Heart left ventricle (tissue), 16 donors: Measurements from ENCODE around the gene CHN2. TPM values are rescaled to one million over a fixed set of nuclear protein-coding genes. Genes with fewer than 3 reads are reported as not detected.

Experiments
- ATAC-seq, 4 donors: fragments of 200-7000 bp; cut with Tn5 transposase; one replicate each; pipeline ENCODE4 v1.9.1; 2020 to 2022; ENCODE audit warnings: moderate library complexity in 4 of 4, mild to moderate bottlenecking in 3 of 4, moderate number of reproducible peaks in 1 of 4
- DNase-seq, 5 donors: peaks; one replicate each; pipeline ENCODE4 v3.0.0-alpha.2; 2020
- H3K27ac ChIP-seq, 12 donors: fragments of 200-600 bp; sonication (generic) in 4 of 12; one replicate each; pipeline versions ENCODE4 v1.5.0 to v1.8.0; 2016 to 2022; ENCODE audit warnings: mild to moderate bottlenecking in 2 of 12
- H3K27me3 ChIP-seq, 9 donors: fragments of 200-600 bp; sonication (generic) in 2 of 9; one replicate each; pipeline versions ENCODE4 v1.5.1 to v1.8.0; 2016 to 2022; ENCODE audit warnings: mild to moderate bottlenecking in 3 of 9
- H3K36me3 ChIP-seq, 9 donors: fragments of 200-600 bp; sonication (generic) in 2 of 9; one replicate each; pipeline versions ENCODE4 v1.5.0 to v1.8.0; 2018 to 2022; ENCODE audit warnings: mild to moderate bottlenecking in 2 of 9
- H3K4me1 ChIP-seq, 12 donors: fragments of 200-600 bp; sonication (generic) in 4 of 12; one replicate each; pipeline versions ENCODE4 v1.5.0 to v1.8.0; 2016 to 2022; ENCODE audit warnings: mild to moderate bottlenecking in 3 of 12
- H3K4me3 ChIP-seq, 12 donors: fragments of 200-600 bp; sonication (generic) in 4 of 12; one replicate each; pipeline versions ENCODE4 v1.5.0 to v1.8.0; 2017 to 2022; ENCODE audit warnings: mild to moderate bottlenecking in 9 of 12, moderate library complexity in 4 of 12
- H3K9me3 ChIP-seq, 12 donors: fragments of 200-600 bp; sonication (generic) in 4 of 12; one replicate each; pipeline versions ENCODE4 v1.5.0 to v1.8.0; 2016 to 2022; ENCODE audit warnings: mild to moderate bottlenecking in 1 of 12
- POLR2A ChIP-seq, 2 donors: fragments of 450-650 bp; IDR thresholded peaks; one replicate each; pipeline ENCODE4 v1.6.1; 2017; ENCODE audit warnings: antibody characterized with exemption in 2 of 2, mild to moderate bottlenecking in 2 of 2, moderate library complexity in 2 of 2
- WGBS, 4 donors: extraction: QIAGEN DNeasy Blood & Tissue Kit in 2 of 4; methylation state at CpG; one replicate each; pipeline versions ENCODE4 v1.1.5 to v1.1.7; 2013 to 2018; 5-methylcytosine and 5-hydroxymethylcytosine counted together
- intact Hi-C, 10 donors: fragments of 100-400 bp; cut with DNase I; formaldehyde crosslinking; loops; one replicate each; pipeline versions ENCODE4 v1.11.1 to v1.14.2; 2022
- polyA plus RNA-seq, 2 donors: library from polyadenylated mRNA; stranded (reverse); fragments of 200-250 nt; gene quantifications; one replicate each; pipeline ENCODE4 v1.2.3, GENCODE V29; 2013
- total RNA-seq, 9 donors: library from RNA; depleted of rRNA in 2 of 9; stranded (reverse); fragments of >200 nt in 2 of 9; fragmentation: NEBNext Ultra II Directional in 3 of 9; extraction: Animal tissue kit (Norgen Biotek cat#: 25700) in 3 of 9; gene quantifications; one replicate each; pipeline versions ENCODE4 v1.1.0 to v1.2.4, GENCODE V29; 2016 to 2023
- TF ChIP-seq, protein P1 (sequence below), 12 donors: fragments of 200-600 bp; sonication (generic) in 4 of 12; IDR thresholded peaks; one replicate each; pipeline versions ENCODE4 v1.5.0 to v1.8.0; 2018 to 2022; ENCODE audit warnings: antibody characterized with exemption in 12 of 12, mild to moderate bottlenecking in 5 of 12
- donor health status: ischemic (EF 13 %, LVEDD 7.1; RV severe dilation, severe dysfunction).
- donor health status: healthy with polysubstance abuse.
- donor health status: DM: no; HTN: yes; CAD: no.
- donor health status: DM: no; HTN: no; CAD: no.
- donor health status: ischemic (EF 25% LVEDD 6.9; RV normal size, moderate dysfunction).
- donor health status: ischemic (EF 25% LVEDD 5.7; RV mildly dilated, moderate dysfunction).
- donor health status: healthy.
- donor health status: DM: yes; HTN: yes; CAD: no.
- donor health status: ischemic (EF 35%, LVEDD 5.7; RV mildly dilated, moderate dysfunction).
- donor health status: nonischemic (EF 11% LVEDD 7.7; RV severe dilation, severe dysfunction).
- donor health status: DM: yes; HTN: yes; CAD: no.
- donor health status: PGD.
- donor health status: ischemic (EF 29% LVEDD 5.4; RV normal size, mild dysfunction).
- donor health status: nonischemic (EF 23%, LVEDD 6.1; RV moderate dilation, normal function).

CHN2 gene
- total and polyA plus RNA-seq, 11 donors: 11.2 to 54.4 (median 33.6) TPM

DNA sequence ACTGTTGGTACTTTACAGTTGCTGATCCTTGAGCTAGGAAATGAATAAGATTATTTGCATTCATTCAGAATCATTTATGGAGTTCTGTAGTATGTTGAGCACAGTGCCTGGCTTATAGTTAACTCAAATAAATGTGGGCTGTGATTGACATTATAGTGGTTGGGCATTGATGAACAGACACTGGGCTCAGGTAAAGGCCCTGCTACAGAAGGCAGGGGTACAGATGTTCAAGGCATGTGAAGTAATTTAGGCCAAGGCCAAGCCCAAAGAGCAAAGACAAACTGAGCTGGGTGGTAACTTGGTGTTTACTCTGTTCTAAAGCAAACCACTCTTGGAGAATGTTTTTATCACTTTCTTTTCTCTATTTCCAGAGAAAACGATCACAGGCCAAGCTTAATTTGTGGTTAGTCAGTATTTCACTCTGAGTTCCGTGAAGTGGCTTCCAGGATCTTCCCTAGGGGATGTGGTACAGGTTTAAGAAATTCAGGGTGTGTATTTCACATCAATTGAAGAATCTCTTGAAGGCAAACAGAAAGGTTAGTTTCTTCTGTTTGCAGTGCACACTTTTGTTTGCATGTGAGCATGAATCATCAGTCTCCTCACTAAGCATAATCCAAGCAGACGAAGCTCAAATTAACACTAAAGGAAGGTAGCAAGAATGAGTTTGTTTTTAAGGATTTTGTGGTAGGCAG lies 255.1 kb downstream of the CHN2 start:
- WGBS, 4 donors: 80 to 95% (median 91%) methylated on average over 3 of the region's 3 CpGs
- intact Hi-C loops: no loop called here
- Histone ChIP-seq H3K27me3 (no peaks in the 10 kb centered on the region), H3K4me1 (peaks cover 0 to 26% (median 10%) of the 10 kb centered on the region in 12 donors), H3K4me3 (no peak overlapping the region), H3K27ac (no peak overlapping the region), H3K9me3 (no peaks in the 10 kb centered on the region), H3K36me3 (no peaks in the 10 kb centered on the region)
- DNase-seq (no peak), ATAC-seq (no peak)
- no peak for TF ChIP-seq POLR2A (IDR thresholded peaks at IDR 0.05)
- TF ChIP-seq, protein P1, sequence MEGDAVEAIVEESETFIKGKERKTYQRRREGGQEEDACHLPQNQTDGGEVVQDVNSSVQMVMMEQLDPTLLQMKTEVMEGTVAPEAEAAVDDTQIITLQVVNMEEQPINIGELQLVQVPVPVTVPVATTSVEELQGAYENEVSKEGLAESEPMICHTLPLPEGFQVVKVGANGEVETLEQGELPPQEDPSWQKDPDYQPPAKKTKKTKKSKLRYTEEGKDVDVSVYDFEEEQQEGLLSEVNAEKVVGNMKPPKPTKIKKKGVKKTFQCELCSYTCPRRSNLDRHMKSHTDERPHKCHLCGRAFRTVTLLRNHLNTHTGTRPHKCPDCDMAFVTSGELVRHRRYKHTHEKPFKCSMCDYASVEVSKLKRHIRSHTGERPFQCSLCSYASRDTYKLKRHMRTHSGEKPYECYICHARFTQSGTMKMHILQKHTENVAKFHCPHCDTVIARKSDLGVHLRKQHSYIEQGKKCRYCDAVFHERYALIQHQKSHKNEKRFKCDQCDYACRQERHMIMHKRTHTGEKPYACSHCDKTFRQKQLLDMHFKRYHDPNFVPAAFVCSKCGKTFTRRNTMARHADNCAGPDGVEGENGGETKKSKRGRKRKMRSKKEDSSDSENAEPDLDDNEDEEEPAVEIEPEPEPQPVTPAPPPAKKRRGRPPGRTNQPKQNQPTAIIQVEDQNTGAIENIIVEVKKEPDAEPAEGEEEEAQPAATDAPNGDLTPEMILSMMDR (IDR thresholded peaks at IDR 0.05): no peak

DNA sequence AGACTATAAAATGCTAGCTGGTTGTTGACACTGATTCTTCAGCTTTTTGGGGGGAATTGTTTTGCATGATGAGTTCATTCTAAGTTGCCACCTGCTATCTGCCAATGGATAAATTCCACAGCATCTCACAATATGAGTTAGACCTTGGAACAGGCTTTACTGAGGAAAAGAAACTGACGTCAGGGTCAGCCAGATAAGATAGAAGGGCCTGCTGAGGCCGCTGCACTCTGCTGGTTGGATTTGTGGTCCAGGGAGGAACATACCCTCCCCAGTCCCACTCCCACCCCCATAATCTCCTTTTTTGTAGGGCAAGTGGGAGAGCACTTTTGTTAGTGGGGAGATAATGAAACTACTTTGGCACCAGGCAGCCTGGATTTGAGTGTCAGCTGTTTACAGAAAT lies 258.4 kb downstream of the CHN2 start:
- DNase-seq (no peak), ATAC-seq (peak in 3 of 4 donors; percentile 64 to 68 (median 65))
- H3K4me1 ChIP-seq: peaks cover 0 to 19% (median 0%) of the 10 kb centered on the region in 12 donors
- no peaks in the 10 kb centered on the region for H3K36me3 ChIP-seq
- no peak for TF ChIP-seq POLR2A (IDR thresholded peaks at IDR 0.05)
- TF ChIP-seq, protein P1 (IDR thresholded peaks at IDR 0.05): no peak
- WGBS, 4 donors: 16 to 45% (median 30%) methylated on average over 2 of the region's 2 CpGs
- no peak overlapping the region for H3K4me3 ChIP-seq
- peak overlapping the region in 3 of 12 donors; percentile 21 to 33 (median 24) for H3K27ac ChIP-seq
- H3K27me3 ChIP-seq: no peaks in the 10 kb centered on the region
- H3K9me3 ChIP-seq: no peaks in the 10 kb centered on the region
- intact Hi-C loops: no loop called here

DNA sequence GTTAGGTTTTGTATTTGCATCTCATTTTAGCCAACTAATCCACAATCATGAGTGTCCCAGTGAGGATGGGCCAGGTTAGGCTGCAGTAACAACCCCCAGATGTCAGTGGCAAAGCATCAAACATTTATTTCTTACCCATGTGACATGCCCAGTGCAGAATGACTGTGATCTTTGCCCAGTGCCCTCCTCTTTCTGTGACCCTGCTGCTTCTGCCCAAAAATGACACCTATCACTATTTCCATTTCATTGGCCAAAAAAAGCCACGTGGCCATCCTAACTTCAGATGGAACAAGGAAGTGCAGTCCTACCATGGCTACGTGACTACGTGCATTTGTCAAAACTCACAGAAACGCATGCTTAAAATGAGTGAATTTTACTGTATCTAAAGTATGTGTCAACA lies 259.9 kb downstream of the CHN2 start:
- intact Hi-C loops: no loop called here
- ATAC-seq (no peak), DNase-seq (no peak)
- Histone ChIP-seq H3K4me1 (peaks cover 0 to 19% (median 0%) of the 10 kb centered on the region in 12 donors), H3K36me3 (no peaks in the 10 kb centered on the region), H3K27ac (no peak overlapping the region), H3K4me3 (no peak overlapping the region), H3K27me3 (no peaks in the 10 kb centered on the region), H3K9me3 (no peaks in the 10 kb centered on the region)
- WGBS, 4 donors: 88 to 93% (median 91%) methylated on average over 4 of the region's 4 CpGs
- no peak for TF ChIP-seq POLR2A (IDR thresholded peaks at IDR 0.05)
- TF ChIP-seq, protein P1 (IDR thresholded peaks at IDR 0.05): no peak

DNA sequence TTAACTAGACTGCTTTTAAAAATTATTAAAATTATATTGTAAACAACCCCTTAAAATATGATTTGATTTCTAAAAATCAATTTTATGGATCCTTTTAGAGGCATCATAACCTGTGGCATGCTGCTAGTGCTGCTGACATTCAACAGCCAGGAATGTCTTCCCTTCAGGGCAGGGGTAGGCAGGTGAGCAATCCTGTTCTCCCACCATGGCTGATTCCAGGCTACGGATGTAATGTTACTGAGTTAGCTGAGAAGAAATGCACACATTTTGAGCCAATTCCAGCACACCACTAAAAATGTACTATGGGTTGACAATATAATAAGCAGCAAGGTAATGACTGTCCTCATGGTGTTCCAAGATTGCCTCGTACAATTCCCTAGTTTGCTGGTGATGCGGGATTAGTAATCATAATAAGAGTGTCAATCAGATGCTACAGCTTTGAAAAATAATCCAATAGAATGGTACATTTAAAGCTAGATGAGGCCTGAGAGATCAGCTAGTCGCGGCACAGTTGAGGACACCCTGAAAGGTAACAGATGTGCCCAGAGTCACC lies 260.4 kb downstream of the CHN2 start:
- Histone ChIP-seq H3K4me1 (peaks cover 0 to 19% (median 0%) of the 10 kb centered on the region in 12 donors), H3K4me3 (no peak overlapping the region), H3K27me3 (no peaks in the 10 kb centered on the region), H3K9me3 (no peaks in the 10 kb centered on the region), H3K36me3 (no peaks in the 10 kb centered on the region), H3K27ac (no peak overlapping the region)
- ATAC-seq (no peak), DNase-seq (no peak)
- no peak for TF ChIP-seq POLR2A (IDR thresholded peaks at IDR 0.05)
- WGBS, 4 donors: 90 to 97% (median 93%) methylated on average over 5 of the region's 5 CpGs
- intact Hi-C loops: no loop called here
